NCI-H1694 (cell line): Measurements from ENCODE around the gene FAM13A.
"Not testable (repeated sequence)": the region's sequence is repeated elsewhere in the genome, so short reads cannot be mapped to it uniquely, and the experiment has no call there.

Source experiments
- DNase-seq: peaks from one replicate; lab custom pipeline; 2025; lab: John Stamatoyannopoulos, UW

Gene FAM13A

GRCh38 chr4:88897752-88898151 is 159.2 kb downstream of the FAM13A start:
- DNase-seq = no peak

DNA sequence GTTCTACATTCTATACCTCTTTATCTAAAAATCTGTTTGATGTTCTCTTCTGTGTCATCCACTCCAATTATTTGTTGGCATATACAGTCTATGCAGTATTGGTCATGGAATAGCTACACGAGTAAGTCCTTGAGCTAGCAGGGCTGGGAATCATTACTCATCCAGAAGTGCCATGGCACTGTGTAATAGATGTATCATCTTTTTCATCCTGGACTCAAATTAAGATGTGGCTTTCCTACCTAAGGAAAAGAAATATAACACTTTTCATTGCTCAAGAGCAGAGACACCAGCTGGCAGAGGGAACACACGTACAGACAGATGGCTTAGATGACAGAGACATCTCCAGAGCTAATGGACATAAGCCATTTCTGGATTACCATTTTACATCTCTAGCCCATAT is 159.8 kb downstream of the FAM13A start:
- DNase-seq = no peak

GRCh38 chr4:88893961-88894360 is 163.0 kb downstream of the FAM13A start:
- DNase-seq = no peak

DNA sequence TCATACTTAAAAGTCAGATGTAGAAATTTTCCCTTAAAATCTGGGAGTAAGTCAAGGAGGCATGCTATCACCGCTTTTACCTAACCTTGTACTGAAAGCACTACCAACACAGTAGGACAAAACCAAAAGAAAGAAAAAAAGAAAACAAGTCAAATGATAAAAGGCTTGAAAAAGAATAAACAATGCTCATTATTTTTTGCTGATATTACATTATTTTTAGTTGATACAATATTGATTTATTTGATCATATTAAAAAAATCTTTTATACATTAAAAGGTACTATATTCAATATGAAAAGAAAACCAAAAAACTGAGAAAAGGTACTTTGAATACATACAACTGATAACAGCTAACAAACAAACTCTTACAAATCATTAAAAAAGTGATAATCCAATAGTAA is 164.3 kb downstream of the FAM13A start:
- DNase-seq = no peak

- no peak for DNase-seq
Measured at GRCh38 chr4:88891636-88892035, 165.3 kb downstream of the FAM13A start.

DNA sequence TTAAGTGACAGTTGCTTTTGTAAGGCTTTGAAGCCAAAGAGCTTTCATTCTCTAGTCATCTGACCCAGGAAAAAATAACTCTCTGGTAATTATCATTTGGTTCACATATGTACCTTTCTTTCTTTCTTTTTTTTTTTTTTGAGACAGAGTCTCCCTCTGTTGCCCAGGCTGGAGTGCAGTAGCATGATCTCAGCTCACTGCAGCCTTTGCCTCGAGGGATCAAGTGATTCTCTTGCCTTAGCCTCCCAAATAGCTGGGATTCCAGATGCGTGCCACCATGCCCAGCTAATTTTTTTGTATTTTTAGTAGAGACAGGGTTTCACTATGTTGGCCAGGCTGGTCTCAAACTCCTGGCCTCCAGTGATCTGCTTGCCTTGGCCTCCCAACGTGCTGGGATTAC is 169.6 kb downstream of the FAM13A start:
- not testable (repeated sequence) for DNase-seq

DNA sequence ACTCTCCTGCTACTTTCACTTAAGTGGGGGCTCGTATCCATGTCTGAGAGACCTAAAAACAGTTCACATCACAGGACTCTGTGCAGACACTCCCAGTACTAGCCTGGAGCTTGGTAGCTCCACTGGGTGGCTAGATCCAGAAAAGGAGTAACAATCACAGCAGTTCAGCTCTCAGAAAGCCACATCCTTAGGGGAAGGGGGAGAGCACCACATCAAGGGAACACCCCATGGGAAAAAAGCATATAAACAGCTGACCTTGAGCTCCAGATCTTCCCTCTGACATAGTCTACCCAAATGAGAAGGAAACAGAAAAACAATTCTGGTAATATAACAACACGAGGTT is 175.8 kb downstream of the FAM13A start:
- no peak for DNase-seq

- no peak for DNase-seq
Measured at GRCh38 chr4:88880501-88881226, 176.3 kb downstream of the FAM13A start.

- no peak for DNase-seq
Measured at GRCh38 chr4:88879991-88880390, 177.0 kb downstream of the FAM13A start.

DNA sequence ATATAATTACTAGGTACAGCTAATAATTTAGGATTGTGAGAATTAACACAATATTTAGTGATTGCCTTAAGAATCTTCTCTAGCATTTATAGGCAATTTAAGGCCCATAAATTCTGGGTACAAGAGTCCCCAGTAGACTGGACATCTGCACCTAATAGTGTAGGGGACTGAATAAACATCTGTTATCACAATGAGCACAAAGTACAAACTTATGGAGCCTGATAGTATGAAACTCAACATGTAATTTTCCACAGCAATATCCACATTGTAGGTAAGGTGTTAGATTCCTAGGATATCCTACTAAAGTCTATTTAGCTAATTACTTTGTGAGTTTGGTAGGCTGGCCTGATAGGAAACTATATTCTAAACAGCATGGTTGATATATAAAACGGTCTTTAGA is 178.3 kb downstream of the FAM13A start:
- no peak for DNase-seq

DNA sequence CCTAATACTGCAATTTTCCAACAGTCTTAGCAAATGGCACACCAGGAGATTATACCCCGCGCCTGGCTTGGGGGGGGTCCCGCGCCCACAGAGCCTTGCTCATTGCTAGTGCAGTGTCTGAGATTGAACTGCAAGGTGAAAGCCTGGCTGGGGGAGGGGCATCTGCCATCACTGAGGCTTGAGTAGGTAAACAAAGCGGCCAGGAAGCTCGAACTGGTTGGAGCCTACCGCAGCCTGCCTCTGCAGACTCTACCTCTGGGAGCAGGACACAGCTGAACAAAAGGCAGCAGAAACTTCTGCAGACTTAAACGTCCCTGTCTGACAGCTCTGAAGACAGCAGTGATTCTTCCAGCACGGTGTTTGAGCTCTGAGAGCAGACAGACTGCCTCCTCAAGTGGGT is 186.6 kb downstream of the FAM13A start:
- DNase-seq = no peak

DNA sequence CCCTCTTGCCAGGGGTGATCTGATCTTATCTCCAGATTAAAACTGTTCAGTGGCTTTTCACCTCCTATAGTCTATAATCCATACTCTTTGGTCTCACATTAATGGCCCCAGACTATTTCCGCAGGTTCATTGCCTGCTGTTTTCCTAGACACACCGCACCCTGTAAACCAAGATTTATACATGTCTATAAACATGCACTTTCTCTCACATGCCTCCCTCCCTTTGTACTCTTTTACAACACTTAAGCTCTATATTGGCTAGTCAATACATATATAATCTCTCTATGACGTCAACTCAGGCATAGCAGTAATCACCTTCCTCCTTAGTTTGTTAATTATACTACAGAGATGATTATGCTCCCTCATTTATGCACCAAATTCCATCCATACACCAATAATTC is 188.5 kb downstream of the FAM13A start:
- DNase-seq = no peak

DNA sequence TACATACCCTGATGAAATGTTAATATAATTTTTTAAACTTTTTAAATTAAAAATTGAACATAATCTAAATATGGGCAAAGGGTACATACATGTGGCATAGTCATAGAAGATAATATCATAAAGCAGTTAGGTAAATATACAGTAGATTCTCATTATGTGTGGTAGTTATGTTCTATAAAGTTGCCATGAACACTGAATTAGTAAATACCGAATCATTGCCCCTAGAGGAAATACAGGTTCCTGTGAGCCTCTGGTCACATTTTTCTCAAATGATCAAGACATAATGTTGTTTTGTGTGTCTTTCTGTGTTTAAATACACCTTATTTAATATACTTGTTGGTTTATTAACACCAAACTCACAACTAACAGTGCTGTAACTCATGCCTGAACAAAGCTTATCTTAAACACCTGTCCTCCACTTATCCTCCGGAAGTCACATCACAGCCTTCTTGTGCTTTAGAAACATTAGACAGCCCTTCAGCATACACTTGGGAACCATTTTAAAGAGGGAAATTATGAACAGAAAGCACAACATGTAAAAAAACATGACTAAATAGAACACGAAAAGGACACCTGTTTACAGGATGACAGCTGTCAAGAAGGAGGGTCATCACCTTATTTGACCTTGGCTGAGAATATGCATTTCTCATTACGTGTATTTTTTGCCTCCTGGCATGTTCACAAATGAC is 190.0 kb downstream of the FAM13A start:
- peak; percentile 6 for DNase-seq

- DNase-seq = no peak
Measured at GRCh38 chr4:88865466-88865865, 191.5 kb downstream of the FAM13A start.

DNA sequence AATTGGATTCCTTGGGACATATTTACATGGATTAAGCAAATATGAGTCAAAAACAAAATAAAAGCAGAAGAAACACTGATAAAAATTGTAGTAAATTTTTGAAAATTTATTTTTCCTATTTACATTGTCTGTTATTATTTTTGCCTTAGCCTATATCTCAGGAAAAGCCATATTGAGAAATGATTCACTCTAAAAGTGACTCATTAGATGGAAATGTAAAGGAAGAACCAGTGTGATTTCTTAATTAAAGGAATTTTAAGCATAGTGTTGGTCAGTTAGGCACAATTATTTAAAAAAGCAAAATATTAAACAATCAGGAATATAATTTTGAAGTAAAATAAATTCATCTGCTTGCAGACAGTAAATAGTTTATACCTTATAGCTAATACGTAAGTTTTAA is 191.9 kb downstream of the FAM13A start:
- no peak for DNase-seq

DNA sequence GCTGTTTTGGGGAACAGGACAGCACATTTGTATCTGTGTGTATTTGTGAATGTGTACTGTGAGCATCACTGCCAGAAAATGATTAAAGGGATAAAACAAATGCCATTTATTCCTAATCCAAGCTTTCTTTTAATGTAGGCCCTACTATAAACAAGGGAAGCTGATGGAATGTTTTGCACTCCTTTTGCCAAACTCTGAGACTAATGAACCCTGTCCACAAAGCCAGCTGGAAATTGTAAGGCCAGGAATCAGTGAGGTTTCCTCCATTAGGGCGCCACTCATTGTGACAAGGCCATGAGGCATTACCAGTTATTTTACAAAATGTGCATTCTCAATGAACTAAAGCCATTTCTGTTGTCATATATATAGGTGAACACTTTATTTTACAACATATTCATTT is 196.4 kb downstream of the FAM13A start:
- no peak for DNase-seq

GRCh38 chr4:88859191-88859812 is 197.7 kb downstream of the FAM13A start:
- no peak for DNase-seq

DNA sequence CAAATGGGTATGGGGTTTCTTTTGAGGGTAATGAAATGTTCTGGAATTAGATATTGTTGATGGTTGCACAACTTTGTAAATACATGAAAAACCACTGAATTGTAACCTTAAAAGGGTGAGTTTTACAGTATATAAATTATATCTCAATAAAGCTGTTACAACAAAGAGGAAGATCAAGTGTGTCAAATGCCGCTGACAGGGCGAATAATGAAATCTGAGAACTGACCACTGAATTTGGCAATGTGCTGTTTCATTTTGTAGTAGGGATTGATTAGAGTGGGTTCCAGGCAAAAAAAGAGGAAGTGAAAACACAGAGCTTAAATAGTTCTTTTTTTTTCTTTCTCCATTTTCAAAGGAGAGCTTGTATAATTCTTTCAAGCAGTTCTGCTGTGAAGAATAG is 198.2 kb downstream of the FAM13A start:
- DNase-seq = no peak

GRCh38 chr4:88857588-88857987 is 199.4 kb downstream of the FAM13A start:
- DNase-seq = no peak

GRCh38 chr4:88854481-88854880 is 202.5 kb downstream of the FAM13A start:
- no peak for DNase-seq

GRCh38 chr4:88853583-88853982 is 203.4 kb downstream of the FAM13A start:
- not testable (repeated sequence) for DNase-seq

DNA sequence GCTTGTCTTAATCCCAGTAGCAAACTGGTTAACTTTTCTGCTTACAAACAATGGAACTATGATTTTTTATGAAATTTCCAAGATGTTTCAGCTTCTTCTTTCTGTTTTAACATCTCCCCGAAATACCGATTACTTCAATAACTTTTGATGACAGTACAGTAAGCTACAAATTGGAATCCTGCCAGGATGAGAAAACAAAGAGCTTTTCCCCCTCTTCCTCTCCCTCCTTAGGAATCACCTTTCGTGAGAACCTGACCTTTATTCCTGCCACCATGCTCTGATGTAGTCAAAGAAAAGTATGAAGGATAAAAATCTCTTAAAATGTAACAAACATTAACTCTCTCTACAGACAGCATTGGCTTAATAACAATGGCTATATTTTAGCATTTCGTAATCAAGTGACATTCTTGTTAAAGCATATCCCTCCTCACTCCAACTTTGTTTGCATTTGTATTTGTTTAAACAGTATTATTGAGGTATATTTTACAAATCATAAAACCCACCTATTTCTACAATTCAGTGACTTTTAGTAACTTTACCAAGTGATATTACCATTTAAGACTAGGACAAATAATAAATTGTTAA is 210.7 kb downstream of the FAM13A start:
- no peak for DNase-seq

DNA sequence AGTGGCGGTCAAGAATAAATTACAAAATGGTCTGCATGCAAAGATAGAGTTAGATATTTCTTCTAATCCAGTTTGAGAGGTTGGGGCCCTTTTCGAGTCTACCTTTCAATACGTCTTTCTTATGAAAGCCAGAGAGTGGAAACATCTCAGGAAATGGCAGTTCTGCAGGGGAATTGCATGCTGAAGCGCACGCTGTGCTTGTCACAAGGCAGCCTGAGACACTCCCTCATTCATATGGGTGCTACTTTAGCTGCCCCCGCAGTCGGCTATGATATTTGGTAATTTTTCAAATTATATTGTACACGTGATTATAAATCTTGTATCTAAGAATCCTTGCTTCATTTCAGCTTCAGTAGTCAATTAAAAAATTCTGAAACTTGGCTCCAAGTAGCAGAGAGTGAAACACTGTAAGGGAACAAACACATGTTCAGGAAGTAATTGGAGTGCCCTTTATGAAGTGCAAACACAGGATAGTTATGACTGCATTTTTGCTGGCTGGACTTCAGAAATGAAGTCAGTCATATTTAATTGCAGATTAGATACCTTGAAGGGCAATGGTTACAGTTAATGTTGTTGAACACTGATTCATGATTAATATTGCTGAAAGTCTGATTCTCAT is 213.8 kb downstream of the FAM13A start:
- DNase-seq = peak; percentile 1
